Stimulated activated CD4-positive, alpha-beta T cell treated with anti-CD3 and anti-CD28 coated beads, Interleukin-1b, Interleukin-23, amount 100 ng/mL, for 24 hours (primary cell): ENCODE measurements around the gene PXMP2.

Experiments used
- DNase-seq, 4 experiments: peaks; one replicate each; pipeline ENCODE4 v3.0.0-alpha.2; 2020; ENCODE audit warnings: low read depth in 4 of 4, low spot score in 1 of 4

The PXMP2 gene

DNA sequence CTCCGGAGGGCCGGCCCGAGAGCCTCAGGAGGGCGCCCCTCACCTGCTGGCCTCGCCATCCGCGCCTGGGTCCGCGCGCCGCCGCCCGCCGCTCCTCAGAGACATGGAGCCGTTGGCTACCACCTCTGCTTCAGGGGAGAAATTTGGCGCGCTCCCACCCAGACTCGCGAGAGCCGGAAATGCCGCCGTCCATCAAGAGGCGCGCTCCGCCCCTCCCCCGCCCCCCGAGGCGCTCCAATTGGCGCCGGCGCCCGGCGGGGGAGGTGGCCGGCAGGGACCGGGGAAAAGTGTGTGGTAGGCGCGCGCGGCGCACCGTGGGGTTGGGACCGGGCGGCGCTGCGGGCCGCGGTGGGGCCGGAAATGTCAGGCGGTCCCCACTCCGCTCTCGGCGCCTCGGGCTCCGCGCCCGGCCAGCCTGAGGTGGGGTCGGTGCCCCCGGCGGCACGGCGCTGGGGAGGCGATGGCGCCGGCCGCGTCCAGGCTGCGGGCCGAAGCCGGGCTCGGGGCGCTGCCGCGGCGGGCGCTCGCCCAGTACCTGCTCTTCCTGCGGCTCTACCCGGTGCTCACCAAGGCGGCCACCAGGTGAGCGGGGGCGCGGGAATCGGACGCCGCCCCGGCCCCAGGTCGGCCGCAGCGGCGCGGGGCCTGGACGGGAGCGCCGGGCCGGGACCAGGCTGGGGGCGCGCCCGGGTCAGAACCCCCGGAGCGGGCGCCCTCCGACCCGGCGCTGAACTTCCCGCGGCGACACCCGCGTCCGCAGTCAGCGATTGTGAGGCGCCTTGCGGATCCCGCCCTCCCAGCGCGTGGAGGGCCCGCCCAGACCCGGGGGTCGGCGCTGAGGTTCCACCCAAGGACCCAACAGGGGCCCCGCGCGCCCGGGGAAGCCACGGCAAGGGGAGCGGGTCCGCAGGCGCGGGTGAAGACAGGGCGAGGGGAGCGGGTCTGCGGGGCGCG is at the start of gene PXMP2, which contains the start of gene POLE:
Gene PXMP2 (plus strand): TSS at position 377 of the 954 bp plus-strand sequence. CDS start 84 bp downstream, at position 461.
Gene POLE (minus strand): TSS at position 132 of the 954 bp plus-strand sequence. CDS start 27 bp downstream, at position 105.
- DNase-seq = peak; percentile 92 to 97 (median 92)

DNA sequence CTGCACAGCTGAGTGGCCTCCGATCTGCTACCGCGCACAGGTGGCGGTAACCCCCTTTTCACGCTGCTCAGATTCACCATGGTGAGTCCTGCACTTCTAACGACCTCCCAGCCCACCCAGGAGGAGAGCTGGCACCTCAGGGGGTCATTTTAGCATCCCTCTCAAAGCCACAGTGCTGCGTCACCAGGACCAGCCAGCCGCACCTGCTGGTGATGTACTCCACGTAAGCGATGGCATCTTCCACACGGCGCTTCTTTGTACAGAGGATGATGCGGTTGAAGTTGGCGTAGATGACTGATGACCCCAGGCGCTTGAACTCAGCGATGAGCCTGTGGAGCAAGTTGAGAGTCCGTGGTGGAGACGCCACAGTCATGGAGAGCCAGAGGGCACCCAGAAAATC is 49.6 kb upstream of the PXMP2 start:
- no peak for DNase-seq

DNA sequence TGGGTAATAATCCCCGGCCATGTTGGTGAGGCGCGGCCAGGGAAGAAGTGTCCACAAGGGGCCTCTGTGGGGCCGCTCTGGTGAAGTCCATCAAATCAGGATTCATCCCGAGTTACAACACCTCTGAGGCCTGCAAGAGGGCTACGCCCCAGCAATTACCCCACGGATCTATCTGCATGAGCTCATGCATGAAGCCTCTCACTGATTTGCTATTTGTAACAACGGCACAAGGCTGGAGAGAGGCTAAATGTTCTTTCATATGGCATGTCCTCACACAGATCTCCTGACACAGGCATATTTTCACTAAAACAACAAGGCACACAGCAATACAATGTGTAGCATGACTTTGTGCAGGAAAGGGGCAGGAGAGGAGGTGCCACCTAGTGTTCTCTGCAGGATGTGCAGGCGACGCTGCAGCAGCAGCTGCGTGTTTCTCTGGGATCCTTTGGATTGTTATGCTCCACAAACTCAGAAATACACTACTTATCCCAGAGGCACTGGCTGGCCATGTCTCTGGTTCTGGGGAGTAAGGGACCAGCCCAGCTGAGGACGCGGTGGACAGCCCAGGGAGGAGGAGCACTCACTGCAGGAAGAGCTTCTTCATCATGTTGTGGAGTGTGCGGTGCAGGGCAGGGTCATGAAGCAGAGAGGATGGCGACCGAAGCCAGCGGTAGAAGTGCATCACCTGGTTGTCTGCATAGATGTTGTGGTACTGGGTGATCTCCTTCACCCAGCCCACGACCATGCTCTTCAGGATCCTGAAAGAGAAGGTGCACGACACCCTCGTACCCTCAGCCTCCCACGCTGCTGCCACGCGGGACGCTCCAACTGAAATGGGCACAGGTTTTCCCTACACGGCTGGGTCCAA is 48.6 kb upstream of the PXMP2 start:
- DNase-seq = no peak

DNA sequence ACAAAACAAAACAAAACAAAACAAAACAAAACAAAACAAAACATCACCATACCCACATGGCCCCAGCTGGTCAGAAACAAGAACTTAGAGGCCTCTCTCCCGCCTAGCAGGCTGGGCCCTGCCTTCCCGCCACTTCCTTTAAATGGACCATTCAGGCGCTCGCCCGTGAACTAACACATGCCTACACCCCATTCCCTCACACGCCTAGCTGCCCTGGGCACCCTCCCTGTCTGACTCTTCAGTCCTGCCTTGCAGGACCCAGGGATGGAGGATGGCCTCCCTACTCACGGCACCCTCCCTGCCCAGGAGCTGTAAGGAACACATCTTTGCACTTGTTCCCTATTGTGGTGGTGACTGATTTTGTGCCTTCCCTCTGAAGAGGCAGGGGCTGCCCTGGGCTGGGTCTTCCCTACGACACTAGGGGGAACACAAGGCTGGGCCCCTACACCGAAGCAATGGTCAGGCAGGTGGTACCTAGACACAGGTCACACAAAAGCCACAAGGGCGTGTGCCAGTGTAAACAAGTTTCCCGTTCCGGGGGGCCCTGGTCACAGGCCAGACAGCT is 47.3 kb upstream of the PXMP2 start:
- no peak for DNase-seq

DNA sequence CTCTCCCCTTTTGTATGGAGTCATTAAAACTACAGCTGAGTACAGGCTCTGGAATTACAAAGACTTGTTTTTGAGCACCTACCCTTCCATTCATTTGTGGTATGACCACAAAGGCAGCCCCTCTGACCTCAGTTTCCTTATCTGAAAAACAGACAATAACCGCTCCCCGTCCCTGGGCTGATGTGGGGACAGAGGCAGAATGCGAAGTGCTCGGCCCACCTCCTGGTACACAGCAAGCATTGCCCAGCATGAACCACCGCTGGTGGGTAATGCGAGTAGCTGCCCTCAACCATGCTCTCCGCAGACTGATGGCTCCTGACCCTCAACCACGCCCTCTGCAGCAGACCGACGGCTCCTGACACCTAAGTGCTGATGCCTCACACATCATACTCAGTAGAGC is 46.5 kb upstream of the PXMP2 start:
- DNase-seq = no peak

DNA sequence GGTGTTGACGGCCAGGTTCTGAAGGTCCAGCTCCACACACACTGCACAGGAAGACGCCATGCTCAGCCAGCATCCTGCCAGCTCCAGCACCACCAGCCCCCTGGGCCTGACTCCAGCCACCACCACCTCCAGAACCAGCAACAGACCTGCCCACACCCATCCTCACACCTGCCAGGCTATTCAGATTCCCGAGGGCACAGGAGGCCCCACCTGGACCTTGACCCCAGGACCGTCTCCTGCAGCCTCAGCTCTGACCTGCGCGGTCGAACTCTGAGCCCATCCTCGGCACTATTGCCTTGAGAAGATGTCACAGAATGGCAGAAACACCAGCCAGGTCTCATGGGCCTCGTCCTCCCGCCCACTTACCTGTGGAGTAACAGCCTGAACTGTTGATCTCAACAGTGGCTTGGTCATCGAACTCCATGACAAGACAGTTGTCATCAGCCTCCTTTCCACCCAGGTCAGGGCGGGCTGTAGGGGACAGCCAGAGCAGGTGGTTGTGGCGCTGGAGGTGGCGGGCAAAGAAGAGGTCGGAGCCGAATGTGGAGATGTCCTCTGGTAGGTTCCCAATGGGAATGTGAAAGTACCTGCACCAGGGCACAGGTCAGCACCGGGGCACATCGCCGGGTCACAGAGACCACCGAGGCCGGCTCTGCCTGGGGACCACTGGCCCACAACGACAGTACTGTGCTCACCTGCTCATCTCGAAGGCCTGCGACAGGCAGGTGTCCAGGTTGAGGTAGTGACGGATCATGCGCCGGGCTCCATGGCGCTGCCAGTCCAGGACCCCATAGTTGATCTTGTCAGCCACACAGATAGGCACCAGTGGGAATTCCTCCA is 45.4 kb upstream of the PXMP2 start:
- no peak for DNase-seq

DNA sequence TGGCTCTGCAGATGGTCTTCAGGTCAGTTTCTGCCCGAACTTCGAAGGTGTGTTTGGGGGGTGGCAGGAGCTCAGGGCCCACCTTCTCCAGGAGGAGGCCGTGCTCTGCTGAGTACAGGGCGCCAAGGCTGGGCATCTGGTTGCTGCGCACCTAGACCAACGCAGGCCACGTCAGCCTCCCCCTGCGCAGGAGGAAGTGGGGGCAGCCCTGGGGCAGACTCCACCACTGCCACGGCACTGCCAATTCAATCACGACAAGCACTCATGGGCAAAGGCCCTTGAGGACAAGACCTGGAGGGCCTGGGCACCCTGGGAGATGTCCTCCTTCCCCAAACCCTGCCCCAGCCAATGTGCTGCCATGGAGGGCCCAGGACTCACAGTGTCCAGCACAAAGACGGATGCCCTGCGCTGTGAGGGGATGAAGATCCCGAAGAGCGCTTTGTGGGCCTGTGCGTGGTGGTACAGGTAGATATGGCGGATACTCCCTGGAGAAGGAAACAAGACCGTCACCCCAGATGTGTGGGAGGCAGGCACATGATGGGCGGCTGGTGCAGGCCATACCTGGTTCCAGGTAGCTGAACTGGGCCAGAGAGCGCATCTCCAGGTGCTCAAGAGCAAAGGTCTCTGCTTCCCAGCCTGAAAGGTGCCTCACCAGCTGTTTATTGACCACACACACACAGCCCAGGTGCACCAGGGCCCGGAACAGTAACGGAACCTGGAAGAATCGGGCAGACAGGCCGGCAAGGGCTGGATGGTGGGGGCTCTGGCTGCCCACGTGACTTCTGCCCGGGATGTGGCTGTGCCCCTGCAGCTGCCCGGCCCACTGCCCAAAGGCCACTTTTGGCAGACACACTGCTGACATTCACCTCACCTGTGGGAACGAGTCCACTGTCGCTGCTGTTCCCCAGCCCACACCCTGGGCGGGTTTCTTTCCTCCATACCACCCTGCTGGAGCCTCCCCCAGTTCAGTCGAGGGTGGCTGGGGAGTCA is 44.2 kb upstream of the PXMP2 start:
- DNase-seq = no peak

DNA sequence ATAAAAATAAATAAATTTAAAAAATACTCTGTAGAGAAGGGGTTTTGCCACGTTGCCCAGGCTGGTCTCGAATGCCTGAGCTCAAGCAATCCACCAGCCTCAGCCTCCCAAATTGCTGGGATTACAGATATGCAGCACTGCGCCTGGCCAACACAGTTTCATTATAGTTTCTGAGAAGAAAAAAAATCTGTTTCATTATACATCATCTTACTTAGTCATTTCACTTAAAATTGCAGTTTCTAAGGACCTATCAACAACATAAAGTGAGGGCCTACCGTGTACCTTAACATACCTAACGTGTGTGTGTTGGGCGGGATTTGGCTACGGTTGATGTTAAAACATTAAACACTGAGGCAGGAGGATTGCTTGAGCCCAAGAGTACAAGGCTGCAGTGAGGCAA is 40.5 kb upstream of the PXMP2 start:
- no peak for DNase-seq

DNA sequence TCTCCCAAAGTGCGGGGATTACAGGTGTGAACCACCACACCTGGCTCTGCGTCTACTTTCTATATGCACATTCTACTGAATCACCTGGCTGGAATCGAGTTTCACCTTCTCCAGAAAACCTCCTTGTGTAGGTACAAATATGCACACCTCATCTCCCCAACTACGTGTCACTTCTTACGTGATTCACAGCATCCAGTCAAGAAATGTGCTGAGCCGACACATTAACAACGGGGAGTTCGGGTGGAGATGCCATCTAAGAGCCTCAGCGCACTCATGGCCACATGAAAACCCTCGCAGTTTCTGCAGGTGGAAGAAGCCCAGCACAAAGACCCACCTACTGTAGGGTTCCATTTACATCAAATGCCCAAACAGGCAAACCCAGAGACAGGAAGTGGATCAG is 39.5 kb upstream of the PXMP2 start:
- no peak for DNase-seq

DNA sequence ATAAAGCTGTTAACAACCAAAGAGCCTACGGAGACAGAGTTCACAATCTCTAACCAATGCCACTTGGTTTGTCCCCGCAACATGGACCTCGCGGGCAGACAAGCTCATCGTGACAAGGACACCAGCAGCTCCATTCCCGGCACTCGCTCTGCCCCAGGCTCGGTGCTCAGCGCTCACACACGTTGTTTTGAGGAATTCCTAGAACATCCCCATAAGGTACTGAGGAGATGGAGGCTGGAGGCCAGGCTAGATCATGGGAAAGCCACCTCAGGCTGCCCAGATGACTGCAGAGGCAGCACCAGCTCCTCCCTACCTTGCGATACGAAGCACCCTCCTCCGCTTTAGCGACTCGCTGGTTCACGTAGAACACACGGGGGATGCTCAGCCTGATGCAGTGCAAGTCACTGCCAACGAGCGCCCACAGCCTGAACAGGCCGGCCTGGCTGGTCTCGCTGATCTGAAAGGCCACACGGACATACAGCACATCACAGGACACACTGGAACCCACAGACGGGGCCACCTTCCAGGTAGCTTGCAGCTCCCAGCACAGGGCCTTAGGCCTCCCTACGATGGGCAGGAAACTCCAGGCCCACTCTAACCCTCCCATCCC is 38.7 kb upstream of the PXMP2 start:
- no peak for DNase-seq

DNA sequence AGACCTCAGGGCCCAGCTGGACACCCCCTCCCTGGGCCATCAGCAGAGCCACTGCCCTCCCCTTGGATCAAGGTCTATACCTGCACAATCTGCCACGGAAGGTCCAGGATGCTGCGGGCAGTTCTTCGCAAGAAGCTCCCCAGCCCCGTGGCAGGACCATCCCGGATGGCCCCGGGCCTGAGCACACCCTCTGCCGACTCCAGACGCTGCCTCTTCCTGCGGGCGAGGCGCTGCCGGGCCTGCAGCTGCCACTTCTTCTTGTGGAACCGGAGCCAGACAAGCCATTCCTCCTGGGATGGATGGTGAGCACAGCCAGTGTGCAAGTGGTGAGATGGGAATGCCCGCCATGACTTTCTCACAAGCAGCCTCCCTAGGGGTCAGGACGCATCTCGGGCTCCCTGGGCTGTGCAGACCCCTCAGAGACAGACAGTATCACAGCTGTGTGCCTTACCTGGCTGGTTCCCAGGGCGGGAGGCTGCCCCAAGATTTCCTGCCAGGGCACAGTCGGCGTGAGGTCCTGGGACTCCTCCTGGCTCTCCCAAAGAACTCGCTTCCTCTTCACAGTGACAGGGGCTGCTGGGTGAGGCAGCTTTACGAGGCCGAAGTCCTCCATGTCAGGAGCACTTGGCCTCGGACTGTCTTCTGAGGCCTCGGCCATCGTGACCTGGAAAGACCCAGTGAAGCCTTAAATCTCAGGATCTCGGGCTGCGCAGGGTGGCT is 38.0 kb upstream of the PXMP2 start:
- DNase-seq = no peak

DNA sequence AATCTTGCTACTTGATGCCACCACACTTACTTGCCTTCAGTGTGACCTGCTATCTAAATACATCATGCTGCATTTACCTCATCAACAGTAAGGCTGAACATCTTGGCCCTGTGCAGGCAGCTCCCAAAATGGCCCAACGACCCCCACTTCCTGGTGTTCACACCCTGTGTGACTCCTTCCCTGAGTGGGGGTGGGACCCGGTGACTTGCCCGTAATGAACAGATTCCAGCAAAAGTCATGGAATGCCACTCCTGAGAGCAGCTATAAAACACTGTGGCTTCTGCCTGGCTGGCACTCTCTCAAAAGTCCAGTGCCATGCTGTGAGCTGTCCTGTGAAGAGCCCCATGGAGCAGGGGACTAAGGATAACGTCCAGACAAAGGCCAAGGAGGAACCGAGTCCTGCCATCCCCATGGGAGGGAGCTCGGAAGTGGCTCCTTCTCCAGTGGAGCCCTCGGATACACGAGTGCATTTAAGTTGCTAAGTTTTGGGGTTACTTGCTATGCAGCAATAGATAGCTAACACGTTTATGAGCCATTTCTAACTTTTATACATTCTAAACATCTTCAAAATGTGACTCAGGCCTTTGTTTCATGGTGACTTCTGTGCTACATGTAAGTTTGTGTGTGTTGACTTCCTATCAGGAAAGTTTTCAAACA is 35.8 kb upstream of the PXMP2 start:
- DNase-seq = no peak

DNA sequence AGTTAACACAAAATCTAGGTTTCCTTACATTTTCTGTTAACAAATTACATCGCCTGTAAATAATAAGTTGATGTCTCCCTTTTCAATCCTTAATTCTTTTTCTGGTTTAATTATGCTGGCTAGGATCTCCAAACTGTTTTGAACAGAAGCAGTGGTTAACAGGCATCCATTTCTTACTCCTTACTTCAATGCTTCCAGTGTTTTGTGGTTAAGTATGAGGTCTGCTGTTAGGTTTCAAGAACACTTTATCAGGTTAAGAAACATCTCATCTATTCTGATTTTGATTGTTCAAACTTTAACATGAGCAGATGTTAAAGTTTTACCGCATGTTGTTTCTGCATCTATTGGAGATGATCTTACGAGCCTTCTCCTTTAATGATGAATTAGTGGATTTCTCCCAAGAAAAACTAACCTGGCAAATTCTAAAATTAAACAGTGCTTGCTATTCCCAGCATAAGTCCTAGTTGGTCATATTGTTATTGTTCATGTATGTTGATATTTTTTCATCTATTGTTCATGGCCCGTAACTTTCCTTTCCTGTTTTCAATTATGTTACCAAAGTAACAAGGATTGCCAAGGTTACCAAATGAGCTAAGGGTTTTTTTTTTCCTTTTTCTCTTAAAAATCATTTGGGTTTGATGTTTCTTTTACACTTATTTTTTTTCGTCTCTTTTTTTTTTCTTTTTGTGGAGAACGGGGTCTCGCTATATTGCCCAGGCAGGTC is 33.7 kb upstream of the PXMP2 start:
- DNase-seq = no peak

DNA sequence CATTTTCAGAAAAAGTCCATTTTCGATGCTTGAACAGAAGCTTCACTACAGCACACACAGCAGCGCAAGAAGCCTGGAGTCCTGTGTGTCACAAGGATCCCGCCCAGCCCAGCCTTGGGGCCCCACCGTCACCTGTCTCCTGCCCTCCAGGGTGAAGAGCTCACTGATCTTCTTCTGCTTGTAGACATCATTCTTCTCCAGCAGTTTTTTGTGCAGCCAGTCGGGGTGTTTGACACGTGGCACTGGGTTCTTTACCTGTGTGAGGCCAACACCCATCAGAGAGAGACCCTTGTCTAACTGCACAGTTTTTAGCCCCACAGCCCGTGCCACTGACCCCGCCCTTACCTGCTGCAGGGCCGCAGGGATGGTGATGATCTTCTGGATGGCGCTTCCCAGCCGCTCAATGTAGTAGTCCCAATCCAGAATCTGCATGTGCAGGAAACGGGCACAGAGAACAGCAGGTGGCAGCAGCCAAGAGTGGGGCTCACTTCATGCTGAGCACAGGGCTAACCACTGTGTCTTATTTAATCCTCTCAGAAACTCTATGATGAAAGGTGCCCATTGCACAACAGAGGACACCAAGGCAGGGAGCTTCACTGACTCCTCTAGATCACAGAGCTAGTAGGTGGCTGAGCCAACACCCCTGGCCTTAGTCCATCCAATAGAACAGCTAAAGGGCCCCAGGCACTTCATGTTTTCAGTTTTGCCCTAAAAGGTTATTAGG is 30.2 kb upstream of the PXMP2 start:
- DNase-seq = no peak

DNA sequence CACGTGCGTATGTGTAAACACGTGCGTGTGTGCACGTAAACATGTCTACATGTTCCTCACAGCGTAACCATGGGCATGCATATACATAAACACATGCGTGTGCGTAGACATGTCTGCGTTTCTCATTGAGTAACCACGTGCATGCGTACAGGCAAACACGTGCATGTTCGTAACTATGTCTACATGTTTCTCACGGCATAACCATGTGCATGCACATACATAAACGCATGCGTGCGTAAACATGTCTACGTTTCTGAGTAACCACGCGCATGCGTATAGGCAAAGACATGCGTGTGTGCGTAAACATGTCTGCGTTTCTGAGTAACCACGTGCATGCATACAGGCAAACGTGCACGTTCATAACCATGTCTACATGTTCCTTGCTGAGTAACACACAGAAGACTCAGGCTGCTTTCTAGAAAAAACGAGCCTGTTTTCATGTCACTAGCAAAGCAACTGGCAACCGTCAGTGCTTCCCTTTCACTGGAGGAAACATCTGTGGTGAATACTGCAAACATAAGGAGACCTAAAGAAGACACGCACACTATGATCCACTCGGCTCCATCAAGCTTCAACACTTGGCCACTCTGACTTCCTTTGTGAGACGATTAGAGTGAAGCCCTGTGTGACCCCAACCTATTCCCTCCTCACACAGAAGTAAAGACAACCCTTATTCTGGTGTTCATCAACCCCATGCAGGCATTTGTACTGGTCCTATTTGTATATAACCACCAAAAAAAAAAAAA is 29.1 kb upstream of the PXMP2 start:
- DNase-seq = no peak

DNA sequence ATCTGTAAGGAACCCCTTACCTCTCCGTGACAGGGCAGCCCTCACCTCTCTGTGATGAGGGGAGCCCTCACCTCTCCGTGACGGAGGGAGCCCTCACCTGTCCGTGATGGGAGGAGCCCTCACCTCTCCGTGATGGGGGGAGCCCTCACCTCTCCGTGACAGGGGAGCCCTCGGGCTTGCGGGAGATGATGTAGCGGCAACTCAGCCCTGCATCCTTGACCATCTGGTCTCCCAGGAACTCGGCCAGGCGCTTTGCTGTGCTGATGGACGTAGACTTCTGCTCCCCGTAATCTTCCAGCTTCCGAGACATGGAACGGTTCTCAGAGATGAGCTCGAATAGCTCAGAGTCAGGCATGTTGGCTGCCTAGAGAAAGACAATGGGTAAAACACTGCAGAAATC is 28.2 kb upstream of the PXMP2 start:
- no peak for DNase-seq
